IMR-90 (cell line): ENCODE results near the gene GIMAP5.
A peak's percentile ranks its signal among the peaks of the same experiment; 100 is the strongest.

Experiments used
- CEBPB ChIP-seq: IDR thresholded peaks from 2 replicates; pipeline ENCODE4 v1.6.1; 2012; ENCODE audit warnings: low read depth, low read length, improper control_type of control experiment
- CHD1 ChIP-seq: IDR thresholded peaks from 2 replicates; pipeline ENCODE4 v1.6.1; 2012; ENCODE audit warnings: low read depth, low read length, improper control_type of control experiment
- CTCF ChIP-seq: conservative IDR thresholded peaks from 2 replicates; pipeline ENCODE4 v1.5.1; 2012; ENCODE audit warnings: mild to moderate bottlenecking, low read depth, low read length, improper control_type of control experiment
- ELK1 ChIP-seq: fragments of 150-350 bp; IDR thresholded peaks from 2 replicates; pipeline ENCODE4 v1.6.1; 2016; ENCODE audit warnings: low read depth, mild to moderate bottlenecking, low read length, moderate library complexity, borderline replicate concordance
- FOS ChIP-seq: fragments of 150-350 bp; IDR thresholded peaks from 2 replicates; pipeline ENCODE4 v1.6.1; 2016; ENCODE audit warnings: low read depth, low read length
- MXI1 ChIP-seq: IDR thresholded peaks from 2 replicates; pipeline ENCODE4 v1.6.1; 2012; ENCODE audit warnings: low read depth, mild to moderate bottlenecking, low read length, moderate library complexity, borderline replicate concordance
- NFE2L2 ChIP-seq: fragments of 150-350 bp; IDR thresholded peaks from 2 replicates; pipeline ENCODE4 v1.6.1; 2016; ENCODE audit warnings: low read depth, mild to moderate bottlenecking, low read length
- POLR2A ChIP-seq: IDR thresholded peaks from 2 replicates; pipeline ENCODE4 v1.6.1; 2012; ENCODE audit warnings: mild to moderate bottlenecking, low read depth, low read length
- RAD21 ChIP-seq: IDR thresholded peaks from 2 replicates; pipeline ENCODE4 v1.6.1; 2012; ENCODE audit warnings: low read length, improper control_type of control experiment
- RFX5 ChIP-seq: IDR thresholded peaks from 2 replicates; pipeline ENCODE4 v1.8.0; 2012; ENCODE audit warnings: low read depth, mild to moderate bottlenecking, low read length, moderate library complexity
- SMC3 ChIP-seq: fragments of 150-350 bp; IDR thresholded peaks from 2 replicates; pipeline ENCODE4 v1.6.1; 2016; ENCODE audit warnings: low read depth, mild to moderate bottlenecking, antibody characterized with exemption, low read length, moderate library complexity
- USF2 ChIP-seq: fragments of 150-350 bp; IDR thresholded peaks from 2 replicates; pipeline ENCODE4 v1.6.1; 2017; ENCODE audit warnings: mild to moderate bottlenecking, antibody characterized with exemption, low read length, low read depth

- no peak for TF ChIP-seq CTCF
- no peak for TF ChIP-seq RAD21
- TF ChIP-seq FOS, result no peak
- TF ChIP-seq CHD1, result no peak
- TF ChIP-seq POLR2A, result no peak
- TF ChIP-seq USF2, result peak; percentile 46; the same call in 1 of the 2 replicates
- no peak for TF ChIP-seq CEBPB
- TF ChIP-seq RFX5, result no peak
- no peak for TF ChIP-seq SMC3
- TF ChIP-seq NFE2L2, result no peak
- TF ChIP-seq ELK1, result no peak
- TF ChIP-seq MXI1, result no peak
Observed at GRCh38 chr7:150788474-150789269, 51.5 kb downstream of the GIMAP5 start.
